SHP77 (cell line): ENCODE results near the gene DNM3.

Experiments used
- DNase-seq, 2 experiments: peaks; one replicate each; lab custom pipeline; 2025; lab: John Stamatoyannopoulos, UW

DNM3 gene

GRCh38 chr1:172455451-172455850 lies 614.2 kb downstream of the DNM3 start:
- no peak for DNase-seq

- DNase-seq = no peak
These were observed 615.1 kb downstream of the DNM3 start for GRCh38 chr1:172456344-172456769.

- no peak for DNase-seq
These were observed 616.3 kb downstream of the DNM3 start for GRCh38 chr1:172457479-172458130.

- no peak for DNase-seq
These were observed 618.9 kb downstream of the DNM3 start for GRCh38 chr1:172460177-172460576.

GRCh38 chr1:172460887-172461315 lies 619.6 kb downstream of the DNM3 start:
- DNase-seq = no peak
